ENCODE data around the gene EPB41L2.
"Not testable (repeated sequence)": the region's sequence is repeated elsewhere in the genome, so short reads cannot be mapped to it uniquely, and the experiment has no call there.

The EPB41L2 gene

DNA sequence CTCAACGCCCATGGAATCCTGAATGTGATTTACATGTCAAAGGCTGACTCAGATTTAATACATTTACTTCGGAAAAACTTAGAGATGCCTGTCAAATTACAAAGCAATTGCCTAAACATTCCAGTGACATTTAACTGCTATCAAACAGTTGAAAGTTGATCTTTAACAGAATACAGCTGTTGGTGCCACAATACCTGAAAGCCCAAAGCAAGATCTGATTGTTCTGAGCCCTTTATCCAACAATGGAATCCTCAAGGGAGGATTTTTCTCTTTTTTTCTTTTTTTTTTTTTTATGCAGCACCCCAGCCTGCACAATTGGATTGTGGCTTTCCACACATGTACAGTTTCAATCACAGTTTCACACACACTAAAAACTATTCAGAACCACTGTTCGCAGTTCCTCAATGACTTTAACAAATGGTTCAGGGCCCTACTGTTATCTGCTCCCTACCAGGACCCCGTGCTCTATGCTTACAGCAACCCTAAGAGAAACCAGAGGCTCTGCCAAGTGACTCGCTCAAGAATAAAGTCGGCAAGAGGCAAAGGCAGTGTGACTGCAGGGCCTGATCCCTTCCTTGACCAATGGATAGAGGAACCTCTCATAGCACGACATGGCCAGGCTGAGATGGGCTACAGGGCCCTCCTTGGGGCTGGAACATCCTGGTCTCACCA is 33.3 kb downstream of the EPB41L2 start:
- H3K27ac Mint-ChIP-seq, result no peak overlapping the region
- no peaks in the 10 kb centered on the region for H3K9me3 Mint-ChIP-seq
- H3K36me3 Mint-ChIP-seq, result no peaks in the 10 kb centered on the region
- no peak overlapping the region for H3K4me3 Mint-ChIP-seq
- H3K27me3 Mint-ChIP-seq, result no peaks in the 10 kb centered on the region
- H3K4me1 Mint-ChIP-seq, result peaks cover 5% of the 10 kb centered on the region

DNA sequence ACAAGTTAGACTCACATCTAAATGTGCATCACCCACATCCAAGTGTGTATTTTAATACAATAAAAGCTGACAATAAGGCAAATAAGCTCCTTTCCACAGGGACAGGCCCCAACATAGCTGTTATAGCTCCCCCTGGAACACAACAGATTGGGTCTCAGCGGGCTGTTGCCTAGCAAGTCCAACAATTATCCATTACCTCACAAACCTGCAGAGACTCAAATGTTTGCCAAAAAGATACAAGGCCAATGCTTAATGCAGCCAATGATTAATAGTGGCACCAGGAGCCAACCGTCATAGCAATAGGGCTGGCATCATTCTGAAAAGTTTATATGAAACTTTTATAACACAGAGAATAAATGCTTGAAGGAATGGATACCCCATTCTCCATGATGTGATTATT is 35.7 kb downstream of the EPB41L2 start:
- no peaks in the 10 kb centered on the region for H3K9me3 Mint-ChIP-seq
- no peaks in the 10 kb centered on the region for H3K4me1 Mint-ChIP-seq
- H3K4me3 Mint-ChIP-seq, result no peak overlapping the region

DNA sequence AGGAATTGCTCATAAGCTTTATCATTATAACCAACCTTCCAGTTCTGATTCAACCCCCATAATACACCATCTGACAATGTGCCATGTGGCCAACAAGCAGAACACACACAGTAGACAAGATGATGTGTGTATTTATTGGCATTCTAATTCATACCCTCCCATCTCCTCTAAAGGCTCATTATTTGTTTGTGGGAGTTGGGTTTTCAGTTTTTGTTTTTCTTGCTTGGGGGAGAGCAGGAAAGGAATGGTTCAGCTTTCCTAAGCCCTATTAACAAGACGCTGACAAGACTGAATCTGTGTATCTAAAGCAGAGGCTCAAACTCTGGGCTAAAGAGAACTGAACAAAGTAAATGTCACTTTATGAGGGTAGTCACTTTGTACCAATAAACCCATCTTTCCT is 36.8 kb downstream of the EPB41L2 start:
- Mint-ChIP-seq H3K9me3 (no peaks in the 10 kb centered on the region), H3K27ac (no peak overlapping the region), H3K27me3 (no peaks in the 10 kb centered on the region), H3K4me1 (no peaks in the 10 kb centered on the region), H3K4me3 (no peak overlapping the region), H3K36me3 (no peaks in the 10 kb centered on the region)

More for the DNA sequence above, 35.7 kb downstream of the EPB41L2 start:
- no peaks in the 10 kb centered on the region for H3K27me3 Mint-ChIP-seq
- no peaks in the 10 kb centered on the region for H3K36me3 Mint-ChIP-seq
- H3K27ac Mint-ChIP-seq, result no peak overlapping the region

DNA sequence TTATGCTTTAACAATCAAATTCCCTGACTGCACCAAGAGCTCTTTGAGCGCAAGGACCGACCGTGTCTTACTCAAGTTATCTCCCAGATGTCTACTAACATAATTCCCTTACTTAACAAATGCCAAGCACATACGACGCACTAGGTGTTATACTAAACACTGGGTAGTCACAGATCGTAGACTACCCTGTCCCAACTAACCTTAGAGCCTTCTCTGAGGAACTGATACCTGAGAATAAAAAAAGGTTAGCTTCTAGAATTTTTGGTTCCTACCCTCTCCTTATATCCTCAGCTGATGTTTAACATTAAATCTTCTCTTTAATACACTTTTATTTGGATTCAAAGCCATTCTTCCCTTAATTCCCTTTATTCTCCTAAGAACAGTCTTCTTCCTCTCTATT is 38.5 kb downstream of the EPB41L2 start:
- no peak overlapping the region for H3K4me3 Mint-ChIP-seq
- H3K27me3 Mint-ChIP-seq, result no peaks in the 10 kb centered on the region
- no peaks in the 10 kb centered on the region for H3K36me3 Mint-ChIP-seq
- no peaks in the 10 kb centered on the region for H3K4me1 Mint-ChIP-seq
- no peaks in the 10 kb centered on the region for H3K9me3 Mint-ChIP-seq
- H3K27ac Mint-ChIP-seq, result no peak overlapping the region

DNA sequence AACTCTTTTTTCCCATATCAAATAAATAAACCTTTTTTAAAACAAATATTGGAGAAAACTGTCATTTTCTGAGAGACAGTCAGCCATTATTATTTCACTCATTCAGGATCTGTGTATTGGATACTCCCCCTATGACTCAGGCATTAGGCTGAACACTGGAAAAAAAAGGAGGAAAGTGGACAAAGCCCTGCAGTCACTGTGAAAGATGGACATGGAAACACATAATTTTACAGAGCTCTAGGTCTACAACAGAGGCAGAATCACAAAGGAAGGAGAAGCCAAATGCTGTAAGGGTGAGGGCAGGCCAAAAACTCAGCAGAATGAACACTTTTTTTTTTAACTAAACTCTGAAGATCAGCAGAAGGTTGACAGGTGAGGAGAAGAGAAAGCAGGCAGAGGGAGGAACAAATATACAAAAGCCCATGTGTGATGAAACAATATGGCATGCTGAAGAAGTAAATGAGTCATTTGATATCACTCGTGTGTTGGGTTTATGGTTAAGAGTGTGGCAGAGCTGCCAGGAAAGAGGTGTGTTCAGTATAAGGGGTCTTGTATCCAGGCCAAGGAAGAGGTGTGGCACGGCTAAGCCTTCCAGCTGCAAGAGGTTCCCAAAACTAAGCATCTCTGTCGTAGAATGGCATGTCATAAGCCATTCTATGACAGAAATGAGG is 39.1 kb downstream of the EPB41L2 start:
- Mint-ChIP-seq H3K36me3 (no peaks in the 10 kb centered on the region), H3K9me3 (no peaks in the 10 kb centered on the region), H3K4me1 (no peaks in the 10 kb centered on the region), H3K4me3 (no peak overlapping the region), H3K27me3 (no peaks in the 10 kb centered on the region), H3K27ac (no peak overlapping the region)

DNA sequence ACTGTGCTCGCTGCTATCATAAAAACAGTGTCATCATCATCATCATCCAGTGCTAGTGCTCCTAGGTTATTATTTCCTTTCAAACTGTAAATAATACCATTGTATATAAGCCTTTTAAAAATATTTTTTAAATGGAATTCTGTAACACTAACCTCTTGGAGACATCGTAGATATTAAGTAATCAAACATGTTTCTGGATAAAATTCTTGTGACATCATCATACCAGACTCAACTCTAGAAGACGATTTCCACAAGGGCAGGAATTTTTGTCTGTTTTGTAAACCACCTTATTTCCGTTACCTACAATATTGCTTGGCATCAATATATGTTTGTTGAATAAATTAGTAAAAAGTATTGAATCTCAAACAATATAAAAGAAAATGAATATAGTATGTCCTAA is 40.4 kb downstream of the EPB41L2 start:
- Mint-ChIP-seq H3K9me3 (no peaks in the 10 kb centered on the region), H3K4me1 (no peaks in the 10 kb centered on the region), H3K36me3 (no peaks in the 10 kb centered on the region), H3K4me3 (no peak overlapping the region), H3K27ac (no peak overlapping the region), H3K27me3 (no peaks in the 10 kb centered on the region)

DNA sequence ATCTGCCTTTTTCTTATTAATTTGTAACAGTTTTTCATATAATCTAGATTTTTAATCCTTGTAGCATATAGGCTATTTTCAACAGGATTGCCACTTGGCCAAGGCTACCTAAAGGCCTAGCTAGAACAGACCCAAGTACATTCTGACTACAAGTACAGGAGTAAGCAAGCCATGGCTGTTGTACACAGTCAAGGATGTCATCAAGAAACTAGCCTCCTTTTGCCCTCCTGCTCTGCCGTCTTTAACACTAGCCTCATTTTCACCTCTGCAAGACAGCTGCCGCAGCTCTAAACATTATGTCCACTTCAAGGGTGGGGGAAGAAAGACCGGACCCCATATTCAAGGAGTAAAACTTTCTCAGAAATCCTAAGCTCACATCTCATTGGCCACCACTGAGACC is 45.1 kb downstream of the EPB41L2 start:
- no peaks in the 10 kb centered on the region for H3K9me3 Mint-ChIP-seq
- H3K27me3 Mint-ChIP-seq, result no peaks in the 10 kb centered on the region
- H3K4me1 Mint-ChIP-seq, result no peaks in the 10 kb centered on the region
- H3K4me3 Mint-ChIP-seq, result no peak overlapping the region
- no peaks in the 10 kb centered on the region for H3K36me3 Mint-ChIP-seq
- H3K27ac Mint-ChIP-seq, result no peak overlapping the region

DNA sequence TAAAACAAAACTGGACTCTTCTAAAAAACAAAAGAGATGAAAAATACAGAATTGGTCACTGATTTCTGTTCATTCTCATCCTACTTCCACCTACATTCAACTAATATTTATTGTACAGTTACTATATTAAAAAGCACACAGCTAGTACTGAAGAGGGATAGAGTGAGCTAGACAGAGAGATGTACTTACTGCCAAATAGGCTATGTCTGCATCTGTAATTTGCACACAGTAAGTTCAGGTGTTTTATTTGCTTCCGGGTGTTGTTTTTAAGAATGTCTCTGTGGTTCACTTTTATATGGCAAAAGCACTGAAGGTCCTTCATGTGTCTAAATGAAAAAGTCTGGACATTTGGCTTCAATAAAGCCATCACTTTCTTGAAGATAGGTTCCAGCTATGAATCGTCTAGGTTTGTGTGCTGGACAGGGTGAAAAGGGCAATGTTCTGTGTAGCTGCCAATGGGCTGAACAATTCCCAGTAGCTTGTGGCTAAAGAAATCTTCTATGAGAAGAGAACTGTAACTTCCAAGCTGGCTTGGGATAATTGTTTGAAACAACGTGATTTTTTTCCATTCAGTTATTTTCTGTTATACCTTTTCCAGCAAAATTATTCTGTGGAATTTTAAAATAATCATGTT is 47.3 kb downstream of the EPB41L2 start:
- H3K4me3 Mint-ChIP-seq, result no peak overlapping the region
- H3K4me1 Mint-ChIP-seq, result no peaks in the 10 kb centered on the region
- no peaks in the 10 kb centered on the region for H3K9me3 Mint-ChIP-seq
- no peaks in the 10 kb centered on the region for H3K27me3 Mint-ChIP-seq
- H3K27ac Mint-ChIP-seq, result no peak overlapping the region
- H3K36me3 Mint-ChIP-seq, result no peaks in the 10 kb centered on the region

DNA sequence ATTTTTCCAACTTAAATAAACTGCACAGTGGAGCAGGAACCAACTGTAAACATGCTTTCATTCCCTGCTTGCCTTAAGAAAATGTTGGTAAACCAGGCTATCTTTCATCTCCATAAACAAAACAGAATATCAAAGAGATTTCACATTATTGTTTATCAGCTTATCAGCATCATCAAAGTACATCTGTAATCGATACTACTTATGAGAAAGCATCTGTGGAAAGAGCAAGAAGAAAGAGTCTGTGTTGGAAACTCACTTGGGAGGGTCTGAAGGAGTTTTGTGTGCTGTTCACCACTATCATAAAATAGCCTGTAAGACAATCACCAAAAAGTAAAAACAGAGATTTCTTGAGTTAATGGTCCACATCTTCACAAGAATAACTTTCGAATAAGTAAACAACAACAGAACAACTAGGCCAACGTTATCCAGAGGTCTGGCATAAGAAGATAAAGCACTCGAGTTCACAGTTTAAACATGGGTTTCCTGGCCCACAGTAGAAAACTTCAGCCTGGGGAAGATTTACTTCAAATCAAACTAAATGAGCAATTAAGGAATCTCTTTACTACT is 47.9 kb downstream of the EPB41L2 start:
- Mint-ChIP-seq H3K4me1 (no peaks in the 10 kb centered on the region), H3K4me3 (no peak overlapping the region), H3K27me3 (no peaks in the 10 kb centered on the region), H3K27ac (no peak overlapping the region), H3K9me3 (no peaks in the 10 kb centered on the region), H3K36me3 (no peaks in the 10 kb centered on the region)

DNA sequence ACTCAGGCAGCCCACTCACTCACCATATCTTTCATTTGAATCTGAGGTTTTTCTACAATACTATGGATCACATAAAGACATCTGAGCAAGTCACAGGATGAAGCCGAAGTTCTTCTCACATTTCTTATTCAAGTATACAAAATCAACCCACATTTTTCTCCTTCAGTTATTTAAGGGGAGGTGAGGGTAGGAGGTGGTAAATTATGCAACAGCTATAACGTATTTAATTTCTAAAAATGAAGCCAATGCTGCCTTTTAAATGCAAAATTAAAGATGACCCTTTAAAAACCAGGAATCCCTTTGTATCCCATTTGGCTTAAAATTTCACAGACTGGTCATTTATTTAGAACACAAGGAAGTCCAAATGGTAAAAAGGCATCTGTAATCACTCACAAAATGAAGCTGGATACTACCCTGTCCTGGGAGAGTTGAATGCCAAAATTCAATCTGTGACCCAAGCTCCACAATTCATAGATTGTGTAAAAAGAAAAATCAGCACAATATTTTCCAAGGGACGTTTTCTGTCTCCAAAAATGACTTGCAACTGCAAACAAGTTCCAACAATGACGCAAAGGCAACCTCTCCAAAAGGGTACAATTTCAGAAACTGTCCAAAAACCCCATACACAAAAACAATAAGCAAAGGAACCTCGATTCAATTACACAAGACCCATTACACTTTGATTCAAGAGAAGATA is 48.8 kb downstream of the EPB41L2 start:
- Mint-ChIP-seq H3K9me3 (peaks cover 6% of the 10 kb centered on the region), H3K36me3 (peaks cover 5% of the 10 kb centered on the region), H3K27me3 (no peaks in the 10 kb centered on the region), H3K4me1 (no peaks in the 10 kb centered on the region), H3K4me3 (no peak overlapping the region), H3K27ac (no peak overlapping the region)

DNA sequence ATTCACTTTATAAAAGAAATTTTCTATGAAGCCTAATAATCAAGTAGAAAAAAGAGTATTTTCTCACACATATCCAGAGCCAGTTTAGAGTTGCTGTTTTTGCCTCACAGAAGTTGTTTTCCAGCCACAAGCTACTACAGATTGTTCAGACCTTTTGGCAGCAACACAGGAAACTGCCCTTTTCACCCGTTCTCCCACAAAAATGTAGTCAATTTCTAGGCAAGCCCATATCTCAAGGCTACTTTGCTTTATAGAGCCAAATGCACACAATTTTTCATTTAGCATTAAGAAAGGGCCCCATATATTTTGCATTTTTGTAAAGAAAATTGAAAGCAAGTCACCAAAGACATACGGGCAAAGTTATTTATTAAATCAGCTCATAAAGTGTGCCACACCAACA is 49.5 kb downstream of the EPB41L2 start:
- Mint-ChIP-seq H3K36me3 (peaks cover 8% of the 10 kb centered on the region), H3K4me1 (no peaks in the 10 kb centered on the region), H3K4me3 (no peak overlapping the region), H3K27ac (no peak overlapping the region), H3K9me3 (peaks cover 7% of the 10 kb centered on the region), H3K27me3 (no peaks in the 10 kb centered on the region)

DNA sequence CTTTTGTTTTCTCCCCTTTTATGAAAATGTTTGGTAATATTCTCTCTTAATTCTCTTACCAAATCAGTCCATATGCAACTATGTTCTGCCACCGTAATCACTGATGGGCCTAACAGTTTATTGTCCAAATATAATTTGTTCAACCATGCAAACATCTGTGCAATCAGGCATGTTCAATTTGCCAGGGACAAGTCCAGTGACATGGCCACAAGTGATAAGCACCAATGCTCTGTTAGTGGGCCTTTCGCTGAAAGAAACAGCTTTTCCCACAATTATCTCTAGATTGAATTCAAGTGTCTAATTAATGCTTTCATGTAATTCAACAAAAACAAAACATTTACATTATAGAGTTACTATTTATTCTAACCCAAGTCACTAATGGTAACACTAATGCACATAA is 53.3 kb downstream of the EPB41L2 start:
- no peaks in the 10 kb centered on the region for H3K27me3 Mint-ChIP-seq
- H3K27ac Mint-ChIP-seq, result no peak overlapping the region
- H3K4me1 Mint-ChIP-seq, result no peaks in the 10 kb centered on the region
- H3K9me3 Mint-ChIP-seq, result peaks cover 19% of the 10 kb centered on the region
- peaks cover 20% of the 10 kb centered on the region for H3K36me3 Mint-ChIP-seq
- no peak overlapping the region for H3K4me3 Mint-ChIP-seq

DNA sequence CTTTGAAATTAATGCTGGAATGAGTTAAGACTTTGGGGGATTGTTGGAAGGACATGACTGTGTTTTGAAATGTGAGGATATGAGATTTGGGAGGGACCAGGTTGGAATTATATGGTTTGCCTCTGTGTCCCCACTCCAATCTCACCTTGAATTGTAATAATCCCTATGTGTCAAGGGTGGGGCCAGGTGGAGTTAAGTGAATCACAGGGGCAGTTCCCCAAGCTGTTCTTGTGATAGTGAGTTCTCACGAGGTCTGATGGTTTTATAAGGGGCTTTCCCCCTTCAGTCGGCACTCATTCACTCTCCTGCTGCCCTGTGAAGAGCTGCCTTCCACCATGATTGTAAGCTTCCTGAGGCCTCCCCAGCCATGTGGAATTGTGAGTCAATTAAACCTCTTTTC is 54.1 kb downstream of the EPB41L2 start:
- not testable (repeated sequence) for H3K4me3 Mint-ChIP-seq, H3K27ac Mint-ChIP-seq, H3K4me1 Mint-ChIP-seq, H3K27me3 Mint-ChIP-seq
- H3K9me3 Mint-ChIP-seq, result peaks cover 19% of the 10 kb centered on the region
- H3K36me3 Mint-ChIP-seq, result peaks cover 20% of the 10 kb centered on the region

DNA sequence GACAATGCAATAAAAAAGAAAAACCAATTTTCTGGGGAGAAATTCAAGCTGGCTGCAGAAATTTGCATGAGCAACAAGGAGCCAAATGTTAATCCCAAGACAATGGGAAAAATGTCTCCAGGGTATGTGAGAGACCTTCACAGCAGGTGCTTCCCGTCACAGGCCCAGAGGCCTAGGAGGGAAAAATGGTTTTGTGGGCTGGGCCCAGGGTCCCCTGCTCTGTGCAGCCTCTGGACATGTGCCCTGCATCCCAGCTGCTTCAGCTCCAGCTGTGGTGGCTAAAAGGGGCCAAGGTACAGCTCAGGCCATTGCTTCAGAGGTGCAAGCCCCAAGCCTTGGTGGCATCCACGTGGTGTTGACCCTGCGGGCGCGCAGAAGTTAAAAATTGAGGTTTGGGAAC is 55.1 kb downstream of the EPB41L2 start:
- peaks cover 19% of the 10 kb centered on the region for H3K9me3 Mint-ChIP-seq
- H3K27me3 Mint-ChIP-seq, H3K4me1 Mint-ChIP-seq, H3K27ac Mint-ChIP-seq, H3K4me3 Mint-ChIP-seq: not testable (repeated sequence)
- H3K36me3 Mint-ChIP-seq, result peaks cover 23% of the 10 kb centered on the region

DNA sequence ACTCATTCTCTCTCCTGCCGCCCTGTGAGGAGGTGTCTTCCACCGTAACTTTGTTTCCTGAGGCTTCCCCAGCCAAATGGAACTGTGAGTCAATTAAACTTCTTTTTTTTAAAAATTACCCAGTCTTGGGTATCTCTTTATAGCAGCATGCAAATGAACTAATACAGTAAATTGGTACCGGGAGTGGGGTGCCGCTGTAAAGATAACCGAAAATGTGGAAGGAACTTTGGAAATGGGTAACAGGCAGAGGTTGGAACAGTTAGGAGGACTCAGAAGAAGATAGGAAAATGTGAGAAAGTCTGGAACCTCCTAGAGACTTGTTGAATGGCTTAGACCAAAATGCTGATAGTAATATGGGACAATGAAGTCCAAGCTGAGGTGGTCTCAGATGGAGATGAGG is 55.8 kb downstream of the EPB41L2 start:
- no peak overlapping the region for H3K4me3 Mint-ChIP-seq
- H3K9me3 Mint-ChIP-seq, result peaks cover 19% of the 10 kb centered on the region
- H3K4me1 Mint-ChIP-seq, result no peaks in the 10 kb centered on the region
- H3K27ac Mint-ChIP-seq, result no peak overlapping the region
- H3K27me3 Mint-ChIP-seq, result no peaks in the 10 kb centered on the region
- peaks cover 23% of the 10 kb centered on the region for H3K36me3 Mint-ChIP-seq

All from activated naive CD4-positive, alpha-beta T cell treated with anti-CD3 and anti-CD28 coated beads, Interleukin-2, amount 50 U/mL, for 24 hours (primary cell).